HG03060 (cell line): ENCODE data around the gene SDSL.

Source experiments
- ATAC-seq: cut with Tn5 transposase; IDR thresholded peaks from one replicate; pipeline ENCODE4 v1.9.1; 2021; ENCODE audit warnings: low read depth, moderate number of reproducible peaks; ENCODE audit not compliant: unreplicated experiment

The SDSL gene

DNA sequence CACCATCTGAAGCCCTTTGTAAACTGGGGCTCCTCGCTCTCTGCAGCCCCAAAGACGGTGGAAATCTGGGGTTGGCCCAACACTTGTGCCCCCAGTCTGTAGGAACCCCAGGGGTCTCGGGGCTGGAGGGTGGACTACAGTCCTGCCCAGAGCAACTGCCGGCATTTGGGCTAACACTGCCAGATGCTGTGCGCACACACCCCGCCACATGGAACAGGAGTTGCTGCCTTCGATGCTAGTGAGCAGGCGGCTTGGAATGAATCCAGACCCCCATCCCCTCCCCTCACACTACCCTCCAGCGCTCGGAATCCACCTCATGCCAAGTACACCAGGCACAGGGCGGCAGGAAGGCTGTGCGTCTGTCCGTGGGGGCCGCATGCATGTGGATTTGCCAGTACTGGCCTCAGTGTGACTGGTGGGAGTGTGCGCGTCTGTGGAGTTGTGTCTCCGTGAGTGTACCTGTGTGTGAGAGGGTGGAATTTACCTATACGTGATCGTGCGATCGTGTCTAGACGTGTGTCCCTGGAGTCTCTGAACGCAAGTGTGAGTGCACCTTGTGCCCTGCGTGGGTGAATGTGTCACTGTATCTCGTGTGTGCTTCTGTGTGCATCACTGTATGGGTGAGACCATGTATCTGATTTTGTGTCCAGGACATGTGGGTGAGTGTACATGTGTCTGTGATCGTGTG lies 44.4 kb downstream of the SDSL start:
- no peak for ATAC-seq

DNA sequence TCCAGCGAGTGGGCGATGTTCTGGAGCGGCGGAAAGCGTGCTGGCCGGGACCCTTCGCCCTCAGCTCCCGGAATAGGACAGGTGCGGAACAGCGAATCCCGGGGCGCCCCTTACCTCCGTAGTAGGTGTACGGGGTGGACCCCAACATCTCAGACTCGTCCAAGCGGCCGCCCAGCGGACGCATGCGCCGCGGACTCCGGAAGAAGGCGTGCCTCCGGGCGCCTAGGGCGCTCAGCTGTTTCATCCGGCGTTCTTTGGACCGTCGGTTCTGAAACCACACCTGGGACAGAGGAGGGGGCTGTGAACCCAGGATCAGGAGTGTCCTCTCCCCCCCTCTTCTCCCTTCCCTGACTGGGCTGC lies 44.9 kb downstream of the SDSL start:
- ATAC-seq = no peak

DNA sequence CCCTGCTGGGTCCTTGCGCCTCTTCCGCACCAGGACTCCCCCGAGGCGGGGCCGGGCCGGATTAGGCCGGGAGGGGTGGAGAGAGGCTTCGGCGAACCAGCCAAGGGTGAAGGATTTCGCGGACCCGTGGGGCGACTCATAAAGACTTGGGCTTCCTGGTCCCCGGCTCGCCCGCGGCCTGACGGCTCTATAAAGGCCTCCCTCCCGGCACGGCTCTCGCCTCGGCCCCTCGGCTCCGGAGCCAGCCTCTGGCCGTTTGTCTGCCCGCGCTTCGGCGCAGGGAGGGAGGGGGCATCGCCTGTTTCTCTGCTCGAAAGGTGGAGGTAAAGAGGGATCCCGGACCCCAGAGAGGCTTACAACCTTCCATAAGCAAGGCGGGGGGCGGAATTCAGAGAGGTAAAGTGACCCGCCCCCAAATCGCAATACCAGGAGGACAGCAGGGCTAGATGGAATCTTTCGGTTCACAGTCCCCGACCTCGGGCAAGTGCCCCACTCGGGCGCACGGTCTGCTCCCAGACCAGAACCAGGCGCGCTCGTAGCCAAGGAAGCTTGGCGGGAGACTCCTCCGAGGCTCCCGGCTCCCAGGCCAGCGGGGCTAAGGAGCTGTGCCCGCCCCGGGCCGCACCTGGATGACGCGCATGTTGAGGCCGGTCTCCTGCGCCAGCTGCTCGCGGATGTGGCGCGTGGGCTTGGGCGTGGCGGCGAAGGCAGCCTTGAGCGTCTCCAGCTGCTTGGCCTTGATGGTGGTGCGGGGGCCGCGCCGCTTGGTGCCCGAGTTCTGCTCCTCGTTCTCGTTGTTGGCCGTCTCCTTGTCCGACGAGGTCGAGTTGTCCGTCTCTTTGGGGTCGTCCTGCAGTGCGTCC lies 45.6 kb downstream of the SDSL start:
- no peak for ATAC-seq

DNA sequence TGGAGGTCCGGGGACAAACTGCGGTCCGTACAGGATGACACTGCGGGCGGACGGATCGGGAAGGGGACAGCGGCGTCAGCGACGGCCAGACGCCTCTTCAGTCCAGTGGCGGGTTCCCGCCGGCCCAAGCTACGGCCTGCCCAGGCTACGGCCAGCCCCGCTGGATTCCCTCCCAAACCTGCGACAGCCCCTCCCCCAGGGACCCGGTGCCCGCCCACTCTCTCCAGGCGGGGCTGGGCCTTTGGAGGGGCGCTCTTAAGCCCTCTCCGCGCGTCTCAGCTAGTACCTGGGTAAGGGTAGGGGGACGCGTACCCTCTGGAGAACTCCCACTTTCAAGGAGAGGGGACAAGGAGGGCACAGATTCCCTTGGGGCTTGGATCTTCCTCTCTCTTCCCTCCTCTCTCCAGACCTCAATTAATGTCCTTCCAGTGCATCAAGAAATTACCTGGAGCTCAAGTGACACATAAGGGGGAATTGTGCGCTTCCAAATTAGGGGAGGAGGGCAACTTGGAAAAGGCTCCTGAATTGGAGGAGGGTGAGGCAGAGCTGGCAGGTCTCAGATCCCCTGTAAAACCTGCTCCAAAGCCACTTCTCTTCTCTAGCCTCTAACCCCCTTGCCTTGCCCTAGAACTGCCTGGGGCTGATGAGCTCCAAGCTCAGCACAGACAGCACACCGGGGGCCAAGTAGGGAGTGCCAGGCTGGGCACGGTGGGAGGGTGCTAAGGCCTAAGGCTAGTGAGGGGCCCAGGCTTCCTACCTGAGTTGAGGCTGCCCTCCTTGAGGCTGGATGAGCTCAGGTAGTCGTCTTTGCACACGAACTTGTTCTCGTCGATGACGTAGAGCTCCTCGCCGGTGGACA lies 46.4 kb downstream of the SDSL start:
- ATAC-seq = no peak

DNA sequence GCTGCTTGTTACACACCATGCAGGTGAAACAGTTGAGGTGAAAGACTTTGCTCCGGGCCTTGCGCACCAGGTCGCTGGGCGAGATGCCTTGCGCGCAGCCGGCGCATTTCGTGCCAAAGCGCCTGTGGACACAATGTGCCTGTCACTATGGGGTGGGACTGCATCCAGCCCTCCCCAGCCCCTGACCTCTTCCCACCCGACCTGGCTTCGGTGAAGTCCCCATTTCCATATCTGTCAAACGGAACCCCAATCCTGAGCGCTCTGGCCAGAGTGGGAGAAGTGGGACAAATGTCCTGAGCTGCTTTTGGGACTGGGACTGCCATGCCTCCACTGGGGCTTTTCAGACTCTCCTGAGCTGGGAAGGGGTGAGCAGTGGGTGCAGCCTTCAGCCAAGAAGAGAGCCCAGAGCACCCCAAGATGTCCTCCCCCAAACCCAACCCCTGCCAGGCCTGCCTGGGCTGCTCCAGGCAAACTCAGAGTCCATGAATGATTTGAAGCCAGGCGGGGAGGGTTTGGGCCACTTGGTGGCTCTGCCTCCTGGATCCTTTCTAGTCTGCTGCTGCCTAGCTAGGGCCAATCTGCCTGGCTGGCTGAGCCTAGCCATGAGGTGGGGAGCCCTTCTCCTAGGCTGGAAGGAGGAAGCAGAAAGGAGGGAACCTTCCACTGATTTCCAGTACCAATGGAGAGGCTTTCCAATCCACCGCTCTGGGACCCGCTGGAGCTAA lies 47.2 kb downstream of the SDSL start:
- ATAC-seq = no peak

DNA sequence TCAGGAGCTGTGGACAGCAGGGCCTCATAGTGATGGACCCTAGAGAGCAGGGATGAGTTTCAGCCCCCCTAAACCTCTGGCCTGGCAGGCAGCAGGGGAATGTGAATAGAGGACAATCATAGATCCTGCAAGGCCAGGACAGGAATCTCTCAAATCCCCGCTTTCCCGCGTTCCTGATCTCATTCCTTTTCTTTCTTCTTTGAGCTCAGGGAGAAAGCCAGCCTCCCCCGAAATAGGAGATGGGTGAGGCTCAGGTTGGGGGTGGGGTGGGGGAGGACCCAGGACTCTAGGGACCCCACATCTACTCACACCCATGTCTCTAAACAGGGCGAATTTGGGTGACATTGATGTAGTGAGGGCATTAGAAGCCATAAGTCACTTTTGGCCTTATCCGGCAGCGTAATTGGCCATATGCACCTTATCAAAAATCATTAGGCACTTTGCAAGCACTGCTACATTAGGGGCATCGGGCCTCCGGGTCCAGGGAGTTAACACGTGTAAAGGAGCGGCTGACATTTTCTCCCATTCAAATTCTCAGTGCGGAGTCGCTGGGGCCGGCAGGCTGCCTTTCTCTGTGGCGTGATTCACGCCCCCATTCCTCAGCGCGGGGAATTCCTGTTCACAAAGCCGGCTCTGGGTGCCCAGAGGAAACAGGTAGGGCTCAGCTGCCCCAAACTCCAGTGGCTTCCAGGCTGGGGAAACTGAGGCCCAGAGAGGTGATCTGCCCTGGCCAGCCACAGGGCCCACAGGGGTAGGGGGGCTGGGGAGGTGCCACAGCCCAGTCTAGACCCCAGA lies 48.0 kb downstream of the SDSL start:
- no peak for ATAC-seq

DNA sequence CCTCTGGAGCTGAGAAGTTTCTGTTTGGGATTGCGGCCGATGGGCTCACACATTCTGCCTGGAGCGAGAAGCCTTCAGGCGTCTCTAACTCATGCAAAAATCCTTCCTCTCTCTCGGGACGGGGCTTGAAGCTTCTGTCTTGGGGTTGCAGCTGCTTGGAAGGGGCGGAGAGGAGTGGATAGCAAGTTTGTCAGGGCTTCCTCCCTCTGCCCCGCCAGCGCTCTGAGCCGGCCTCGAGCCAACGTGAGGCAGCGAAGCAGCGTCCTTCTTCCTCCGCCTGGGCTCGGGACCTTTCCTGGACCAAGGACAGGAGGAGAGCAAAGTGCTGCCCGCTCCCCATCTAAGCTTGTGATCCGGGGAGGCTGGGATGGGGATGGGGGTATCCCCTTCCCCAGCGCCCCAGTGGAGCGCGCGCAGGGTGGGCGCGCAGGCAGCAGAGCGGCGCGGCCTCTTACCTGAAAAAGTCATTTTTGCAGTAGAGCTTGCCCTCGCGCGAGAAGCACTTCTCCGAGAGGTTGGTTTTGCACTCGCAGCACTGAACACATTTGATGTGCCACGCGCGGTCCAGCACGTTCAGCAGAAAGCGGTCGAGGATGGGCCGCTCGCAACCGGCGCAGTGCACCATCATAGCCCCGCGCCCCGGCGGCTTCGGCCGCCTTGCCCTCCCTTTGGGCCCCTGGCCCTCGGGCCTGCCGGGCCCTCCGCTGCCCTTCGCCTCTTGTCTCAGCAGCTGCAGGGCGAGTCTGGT lies 48.9 kb downstream of the SDSL start:
- ATAC-seq = no peak

DNA sequence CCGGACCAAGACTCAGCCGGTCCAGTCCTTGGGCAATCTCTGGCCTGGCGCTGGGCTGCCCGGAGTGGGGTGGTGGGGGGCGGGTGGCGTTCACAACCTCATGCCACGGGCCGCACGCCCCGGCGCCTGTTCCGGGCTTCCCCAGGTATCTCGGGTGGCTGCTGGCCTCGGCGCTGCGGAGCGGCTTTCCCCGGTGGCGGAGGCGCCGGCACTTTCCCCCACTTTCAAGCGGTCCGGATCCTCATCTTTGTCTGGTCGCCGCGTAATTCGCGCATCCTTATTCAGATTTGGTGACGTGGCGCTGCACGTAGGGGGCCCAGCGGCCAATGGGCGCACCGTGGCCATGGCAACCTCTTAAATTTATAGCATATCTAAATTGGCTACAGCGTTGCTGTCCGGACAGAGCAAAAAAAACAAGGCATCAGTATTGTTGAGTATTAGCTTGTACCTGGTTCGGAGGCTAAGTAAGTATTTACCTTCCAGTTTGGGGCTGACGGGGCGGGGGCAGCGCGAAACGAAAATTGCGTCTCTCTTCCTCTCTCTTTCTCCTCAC lies 49.5 kb downstream of the SDSL start, which contains the start of gene LHX5:
Gene LHX5 (minus strand): TSS at position 253 of the 553 bp plus-strand sequence. CDS start 373 bp downstream, outside the sequence.
- no peak for ATAC-seq

DNA sequence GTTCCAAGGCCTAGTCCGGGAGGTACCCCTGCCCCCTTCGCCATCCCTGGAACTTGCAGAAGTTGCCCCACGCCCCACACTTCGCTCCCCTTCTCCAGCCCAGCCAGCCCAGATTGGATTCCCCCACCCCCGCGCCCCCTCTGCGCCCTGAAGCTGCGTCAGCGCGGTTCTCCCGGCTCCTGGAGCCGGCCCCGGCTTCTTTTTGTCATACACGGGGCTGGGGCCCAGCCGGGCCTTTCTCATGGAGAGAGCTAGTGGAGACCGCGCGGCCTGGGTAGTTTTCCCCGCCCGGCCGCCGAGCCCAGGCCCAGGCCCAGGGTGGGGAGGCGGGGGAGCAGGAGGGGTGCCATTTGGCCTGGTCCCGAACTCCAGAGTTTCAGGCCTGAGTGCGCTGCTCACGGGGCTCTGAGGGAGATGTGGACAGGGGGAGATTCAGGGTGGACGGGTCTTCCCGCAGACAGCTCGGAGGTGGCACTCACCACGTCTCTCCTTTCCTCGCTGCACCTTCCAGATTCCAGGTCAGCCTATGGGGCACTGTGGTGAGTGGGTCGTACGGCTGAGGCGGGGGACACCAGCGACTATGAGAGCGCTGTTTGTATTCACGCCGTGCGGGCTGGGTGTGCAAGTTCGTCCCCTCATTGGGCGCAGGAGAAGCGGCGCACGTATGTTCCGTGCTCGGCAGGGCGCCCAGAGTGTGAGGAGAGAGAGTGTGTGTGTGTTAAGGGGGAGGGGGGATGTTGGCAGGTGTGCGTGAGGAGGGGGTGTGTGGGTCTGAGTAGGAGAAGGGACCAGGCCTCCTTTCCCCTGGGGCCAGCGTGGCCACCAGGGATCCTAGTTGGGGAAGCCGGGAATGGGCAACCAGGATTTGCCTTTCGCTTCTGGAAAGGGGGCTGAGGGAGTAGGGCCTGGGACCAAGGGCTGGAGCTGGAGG lies 50.3 kb downstream of the SDSL start:
- no peak for ATAC-seq

DNA sequence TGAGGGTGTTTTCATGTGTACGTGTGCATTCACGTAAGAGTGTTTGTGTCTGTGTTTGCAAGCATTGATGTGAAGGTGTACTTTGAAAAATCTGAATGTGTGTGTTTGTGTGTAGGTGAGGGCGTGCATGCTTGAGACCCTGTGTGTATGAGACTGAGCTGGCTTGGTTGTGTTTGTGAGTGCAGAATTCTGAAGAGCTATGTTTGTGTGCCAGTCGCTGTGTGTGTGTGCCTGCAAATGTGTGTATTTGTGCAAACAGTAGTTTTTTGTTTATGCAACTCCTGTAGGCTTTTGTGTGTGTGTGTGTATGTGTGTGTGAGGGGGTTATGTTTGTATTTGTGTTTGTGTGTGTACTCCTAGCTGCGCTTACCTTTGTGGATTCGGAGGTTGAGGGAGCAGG lies 51.2 kb downstream of the SDSL start:
- no peak for ATAC-seq

DNA sequence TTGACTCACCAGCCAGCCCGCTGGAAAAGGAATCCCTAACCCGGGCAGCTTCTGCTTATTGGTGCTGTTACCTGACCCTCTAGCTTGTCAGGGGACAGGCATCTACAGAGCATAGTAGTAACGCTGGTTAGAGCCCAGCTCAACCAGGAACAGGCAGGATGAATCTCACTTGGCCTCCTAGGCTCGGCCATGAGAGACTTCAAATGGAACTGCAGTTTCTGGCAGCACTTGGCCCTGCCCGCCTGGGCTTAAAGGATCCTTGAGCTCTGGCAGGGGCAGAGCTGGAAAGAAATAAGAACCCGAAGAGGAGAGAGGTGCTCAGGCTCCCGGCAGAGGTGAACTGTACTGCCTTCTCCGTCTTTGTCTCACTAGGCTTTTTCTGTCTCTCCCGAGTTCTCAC lies 51.8 kb downstream of the SDSL start:
- no peak for ATAC-seq

DNA sequence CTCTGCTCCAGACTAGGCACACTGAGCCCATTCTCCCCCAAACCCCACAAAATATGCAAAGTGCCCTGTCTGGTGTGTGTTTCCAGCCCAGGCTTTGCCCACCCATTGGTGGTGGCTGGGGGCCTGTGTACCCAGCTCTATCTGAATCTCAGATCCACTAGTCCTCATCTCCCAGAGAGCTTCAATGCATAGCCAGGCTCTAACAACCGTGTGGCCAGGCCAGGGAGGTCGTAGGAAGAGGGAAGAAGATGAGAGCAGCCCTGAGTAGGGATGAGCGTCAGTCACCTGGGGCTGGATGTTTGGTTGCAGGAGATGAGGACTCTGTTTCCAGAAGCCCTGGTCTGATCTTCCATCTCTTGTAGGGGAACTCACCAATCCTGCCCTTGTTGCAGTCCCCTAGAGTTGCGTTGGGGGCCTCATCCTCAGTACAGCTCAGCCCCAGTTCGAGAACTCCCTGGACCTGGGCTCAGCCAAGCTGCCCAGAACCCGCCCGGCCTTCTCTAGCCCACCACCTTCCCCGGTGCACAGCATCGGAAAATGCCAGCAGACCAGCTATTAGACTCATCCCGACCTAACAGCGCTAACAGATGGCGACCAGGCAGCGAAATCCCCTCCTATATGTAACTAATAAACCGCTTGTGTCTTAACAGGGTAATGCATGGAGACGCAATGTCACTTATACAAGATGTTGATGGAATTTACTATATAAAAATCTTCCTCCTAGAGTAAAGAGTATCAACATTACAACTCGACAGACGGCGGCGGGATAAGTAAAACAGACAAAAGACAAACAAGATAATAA lies 52.7 kb downstream of the SDSL start:
- ATAC-seq = no peak

DNA sequence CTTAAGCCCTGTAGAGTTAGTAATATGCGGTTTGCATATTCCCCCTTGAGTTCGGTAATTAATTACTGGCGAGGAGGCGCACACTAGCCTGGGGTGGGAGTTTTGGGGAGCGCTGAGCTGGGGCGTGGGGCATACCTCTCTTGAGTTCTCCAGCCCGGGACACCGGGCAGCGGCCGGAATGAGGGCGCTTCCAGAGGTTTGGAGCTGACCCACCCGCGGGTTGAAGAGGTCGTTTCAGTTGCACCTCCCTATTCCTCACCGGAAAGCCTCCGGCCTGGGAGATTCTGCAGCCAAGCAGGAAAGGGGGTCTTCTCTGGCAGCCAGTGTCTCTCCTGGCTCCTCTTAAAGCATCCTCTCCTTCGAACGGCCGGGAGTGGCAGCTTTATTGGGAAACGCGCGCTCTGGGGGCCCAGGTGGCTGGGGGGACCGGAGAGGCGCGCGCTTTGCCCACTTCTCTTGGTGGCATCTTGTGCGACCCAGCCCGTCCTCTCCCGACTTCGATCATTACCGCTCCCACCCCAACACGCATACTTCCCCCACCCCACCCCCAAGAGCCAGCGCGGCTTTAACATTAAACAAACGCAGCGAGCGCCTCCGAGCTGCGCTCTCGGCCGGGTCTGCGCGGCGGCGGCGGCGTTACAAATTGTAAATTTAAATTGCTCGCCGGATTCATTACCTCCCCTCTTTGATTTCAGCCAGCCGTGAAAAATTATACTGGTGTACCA lies 53.4 kb downstream of the SDSL start:
- no peak for ATAC-seq

DNA sequence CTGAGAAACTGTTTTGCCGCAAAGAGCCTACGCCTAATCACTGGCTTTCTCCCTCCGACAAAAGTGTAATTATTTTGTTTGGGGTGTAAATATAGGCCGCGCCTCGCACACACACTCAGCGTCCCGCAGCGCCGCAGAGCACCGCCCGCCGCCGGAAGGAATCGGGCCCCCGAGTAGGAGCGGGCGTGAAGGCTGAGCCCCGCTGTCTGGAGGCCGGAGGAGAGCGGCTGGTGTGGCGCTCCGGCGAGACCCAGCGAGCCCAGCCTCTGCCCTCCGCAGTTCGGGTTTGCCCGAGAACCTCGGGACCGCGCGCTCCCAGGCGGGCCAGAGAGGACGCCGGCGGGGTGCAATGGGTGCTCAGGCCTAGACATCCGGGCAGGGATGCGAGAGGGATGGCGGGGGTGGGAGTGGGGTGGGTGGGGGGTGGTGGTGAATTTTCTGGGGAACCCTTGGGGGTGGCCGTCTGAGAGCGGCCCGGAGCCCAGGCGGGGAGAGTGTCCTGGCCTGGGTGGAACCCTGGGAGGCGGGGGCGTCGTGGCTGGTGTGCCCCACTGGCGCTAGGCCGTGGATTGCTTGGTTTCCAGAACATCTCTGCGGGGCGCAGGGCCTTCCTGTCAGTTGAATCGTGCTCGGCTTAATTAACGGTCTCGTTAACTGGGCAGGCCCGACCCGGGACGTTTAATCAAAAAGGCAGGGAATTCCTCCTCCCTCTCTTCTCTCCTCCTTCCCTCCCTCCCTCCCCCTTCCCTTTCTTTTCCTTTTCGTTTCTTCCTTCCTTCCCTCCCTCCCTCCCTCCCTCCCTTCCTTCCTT lies 54.2 kb downstream of the SDSL start:
- ATAC-seq = no peak

DNA sequence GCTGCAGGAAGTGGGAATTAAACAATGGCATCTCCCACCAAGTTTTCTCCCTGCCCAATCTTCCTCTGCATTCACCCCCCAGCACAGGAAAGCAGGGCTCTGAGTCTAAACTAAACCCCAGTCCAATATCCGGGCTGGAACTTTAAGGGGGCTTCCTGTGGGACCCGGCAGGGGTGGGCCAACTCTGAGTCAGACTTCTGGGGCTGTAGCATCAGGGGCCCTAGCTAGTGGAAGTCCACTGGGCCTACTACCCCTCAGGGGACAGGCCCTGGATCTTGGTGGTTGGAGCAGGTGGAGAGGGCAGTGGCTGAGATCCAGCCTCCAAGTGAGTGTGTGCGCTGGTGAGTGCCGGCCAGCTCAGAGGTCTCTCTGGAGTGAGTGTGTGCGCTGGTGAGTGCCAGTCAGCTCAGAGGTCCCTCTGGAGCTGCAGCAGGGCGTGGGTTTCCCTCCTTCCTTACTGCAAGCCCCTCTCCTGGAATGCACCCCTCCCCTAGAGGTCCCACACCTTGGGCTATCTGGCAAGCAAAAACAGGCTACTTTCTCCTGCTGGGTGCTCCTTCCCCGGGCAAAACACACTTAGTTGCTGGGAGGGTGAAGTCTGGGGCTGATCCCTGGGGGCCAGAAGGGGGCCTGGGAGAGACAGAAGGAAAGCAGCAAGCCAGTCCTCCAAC lies 55.1 kb downstream of the SDSL start:
- no peak for ATAC-seq
